K562 treated with DMSO at 1 percent for 48 hours (cell line): ENCODE data around the gene CCL21. TPM values are rescaled to one million over a fixed set of nuclear protein-coding genes. Genes with fewer than 3 reads are reported as not detected.

Experiments
- total RNA-seq: library from RNA; unstranded; fragments of 300-600 nt; gene quantifications from 2 replicates; pipeline ENCODE4 v1.2.3, GENCODE V29; 2022; ENCODE audit warnings: low replicate concordance; ENCODE audit errors: extremely low read depth

Gene CCL21
- not detected in 2 replicates for total RNA-seq

GRCh38 chr9:34710023-34710422 is at the start of gene CCL21:
TSS of gene CCL21 (minus strand) at chr9:34710136. CDS start at chr9:34710066, 70 bp downstream.

DNA sequence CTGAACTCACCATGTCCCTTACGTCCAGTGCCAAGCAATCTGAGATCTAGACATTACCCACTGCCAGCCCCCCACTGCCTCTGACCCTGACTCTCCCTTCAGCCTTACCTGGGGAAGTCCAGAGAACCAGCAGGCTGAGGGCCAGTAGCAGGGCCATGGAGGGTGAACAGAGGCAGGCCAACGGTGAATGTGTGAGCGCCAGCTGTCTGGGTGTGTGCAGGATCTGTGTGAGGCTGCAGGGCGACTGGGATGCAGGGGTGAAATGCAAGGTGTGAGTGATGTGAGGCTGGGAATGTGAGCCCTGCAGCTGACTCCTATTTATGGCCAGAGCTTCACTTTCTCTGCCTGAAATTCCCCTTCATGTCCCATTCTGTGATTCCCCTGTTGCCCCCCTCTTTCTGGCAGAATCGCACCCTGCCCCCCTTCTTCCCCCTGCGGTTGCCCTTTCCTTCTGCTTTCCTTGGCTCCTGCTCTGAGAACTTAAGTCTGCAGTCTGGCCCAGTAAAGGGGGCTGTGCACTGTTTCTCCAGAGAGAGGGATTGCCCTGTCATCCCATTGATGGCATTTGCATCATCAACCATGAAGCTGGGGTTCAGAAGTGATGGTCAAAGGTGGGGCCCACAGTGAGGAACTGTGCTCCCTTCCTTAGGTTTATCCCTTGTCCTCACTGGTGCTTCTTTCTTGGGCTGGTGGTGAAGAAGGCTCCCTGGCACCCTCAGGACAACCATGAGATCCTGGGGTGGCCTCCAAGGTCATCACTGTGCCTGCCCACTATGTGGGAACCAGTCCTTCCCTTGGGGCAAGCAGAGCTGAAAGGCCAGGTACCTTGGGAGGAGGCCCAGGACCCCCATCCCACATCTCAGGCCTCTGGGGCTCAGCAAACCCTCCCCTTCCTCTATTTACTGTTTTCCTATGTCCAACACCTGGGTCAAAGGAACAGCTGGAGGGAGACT is 18.7 kb downstream of the CCL21 start, which contains the start of gene CCL19:
TSS of gene CCL19 (minus strand) at position 294 of the 953 bp plus-strand sequence. CDS start at position 157, 137 bp downstream.

GRCh38 chr9:34662526-34663302 is 47.2 kb downstream of the CCL21 start, which contains the start of gene CCL27:
TSS of gene CCL27 (minus strand) at chr9:34662657. CDS start at chr9:34662633, 24 bp downstream.

Other genes starting within 250 kb of the CCL21 start
- gene ENHO, start 187.1 kb downstream of the CCL21 start, total RNA-seq: not detected in 2 replicates
- not detected in 2 replicates for gene CNTFR, start 120.4 kb downstream of the CCL21 start, total RNA-seq
- gene RPP25L, start 98.0 kb downstream of the CCL21 start, total RNA-seq: not detected in 2 replicates
- 727 TPM in 1 of 2 replicates, not detected in the other for gene DCTN3, start 89.6 kb downstream of the CCL21 start, total RNA-seq
- gene ARID3C, start 81.1 kb downstream of the CCL21 start, total RNA-seq: not detected in 2 replicates
- gene SIGMAR1, start 72.3 kb downstream of the CCL21 start, total RNA-seq: not detected in 2 replicates
- gene GALT, start 63.5 kb downstream of the CCL21 start, total RNA-seq: not detected in 2 replicates
- not detected in 2 replicates for gene IL11RA, start 58.0 kb downstream of the CCL21 start, total RNA-seq
- not detected in 2 replicates for gene CCL27, start 47.5 kb downstream of the CCL21 start, total RNA-seq
- not detected in 2 replicates for gene CCL19, start 18.9 kb downstream of the CCL21 start, total RNA-seq
- gene PHF24, start 248.1 kb upstream of the CCL21 start, total RNA-seq: not detected in 2 replicates